ENCODE measurements around the gene TERT.
A peak's percentile ranks its signal among the peaks of the same experiment; 100 is the strongest.
"Not testable (repeated sequence)": the region's sequence is repeated elsewhere in the genome, so short reads cannot be mapped to it uniquely, and the experiment has no call there.

Gene TERT

GRCh38 chr5:1336106-1336561 lies 41.3 kb upstream of the TERT start:
- CTCF ChIA-PET, result no interaction called here
- no peak overlapping the region for H3K4me3 Mint-ChIP-seq
- no peaks in the 10 kb centered on the region for H3K27me3 Mint-ChIP-seq
- no peak for DNase-seq
- H3K27ac Mint-ChIP-seq, result peak overlapping the region; percentile 73
- H3K9me3 Mint-ChIP-seq, result no peaks in the 10 kb centered on the region
- H3K4me1 Mint-ChIP-seq, result peaks cover 25% of the 10 kb centered on the region
- H3K36me3 Mint-ChIP-seq, result peaks cover 58% of the 10 kb centered on the region

- Mint-ChIP-seq H3K4me1 (peaks cover 24% of the 10 kb centered on the region), H3K27me3 (no peaks in the 10 kb centered on the region), H3K36me3 (peaks cover 60% of the 10 kb centered on the region), H3K27ac (no peak overlapping the region), H3K9me3 (no peaks in the 10 kb centered on the region), H3K4me3 (no peak overlapping the region)
- DNase-seq, result no peak
- CTCF ChIA-PET, result no interaction called here
Observed at GRCh38 chr5:1335540-1336095, 40.8 kb upstream of the TERT start.

GRCh38 chr5:1334831-1335539 lies 40.1 kb upstream of the TERT start:
- CTCF ChIA-PET, result no interaction called here
- Mint-ChIP-seq H3K4me3 (no peak overlapping the region), H3K27me3 (no peaks in the 10 kb centered on the region), H3K9me3 (no peaks in the 10 kb centered on the region), H3K27ac (no peak overlapping the region), H3K4me1 (peaks cover 21% of the 10 kb centered on the region), H3K36me3 (peaks cover 63% of the 10 kb centered on the region)
- DNase-seq, result no peak

- H3K27me3 Mint-ChIP-seq, result no peaks in the 10 kb centered on the region
- DNase-seq, result no peak
- H3K27ac Mint-ChIP-seq, result no peak overlapping the region
- no peaks in the 10 kb centered on the region for H3K9me3 Mint-ChIP-seq
- no peak overlapping the region for H3K4me3 Mint-ChIP-seq
- peaks cover 21% of the 10 kb centered on the region for H3K4me1 Mint-ChIP-seq
- H3K36me3 Mint-ChIP-seq, result peaks cover 64% of the 10 kb centered on the region
- CTCF ChIA-PET, result no interaction called here
Observed at GRCh38 chr5:1333986-1334385, 39.1 kb upstream of the TERT start.

DNA sequence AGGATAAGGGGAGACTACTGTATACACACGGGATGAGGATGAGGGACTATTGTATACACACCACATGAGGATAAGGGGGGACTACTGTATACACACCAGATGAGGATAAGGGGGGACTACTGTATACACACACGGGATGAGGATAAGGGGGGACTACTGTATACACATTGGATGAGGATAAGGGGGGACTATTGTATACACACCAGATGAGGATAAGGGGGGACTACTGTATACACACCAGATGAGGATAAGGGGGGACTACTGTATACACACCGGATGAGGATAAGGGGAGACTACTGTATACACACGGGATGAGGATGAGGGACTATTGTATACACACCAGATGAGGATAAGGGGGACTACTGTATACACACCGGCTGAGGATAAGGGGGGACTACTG lies 38.4 kb upstream of the TERT start:
- H3K4me1 Mint-ChIP-seq, result peaks cover 21% of the 10 kb centered on the region
- H3K27ac Mint-ChIP-seq, H3K27me3 Mint-ChIP-seq, DNase-seq, H3K4me3 Mint-ChIP-seq, H3K9me3 Mint-ChIP-seq, CTCF ChIA-PET: not testable (repeated sequence)
- H3K36me3 Mint-ChIP-seq, result peaks cover 65% of the 10 kb centered on the region

DNA sequence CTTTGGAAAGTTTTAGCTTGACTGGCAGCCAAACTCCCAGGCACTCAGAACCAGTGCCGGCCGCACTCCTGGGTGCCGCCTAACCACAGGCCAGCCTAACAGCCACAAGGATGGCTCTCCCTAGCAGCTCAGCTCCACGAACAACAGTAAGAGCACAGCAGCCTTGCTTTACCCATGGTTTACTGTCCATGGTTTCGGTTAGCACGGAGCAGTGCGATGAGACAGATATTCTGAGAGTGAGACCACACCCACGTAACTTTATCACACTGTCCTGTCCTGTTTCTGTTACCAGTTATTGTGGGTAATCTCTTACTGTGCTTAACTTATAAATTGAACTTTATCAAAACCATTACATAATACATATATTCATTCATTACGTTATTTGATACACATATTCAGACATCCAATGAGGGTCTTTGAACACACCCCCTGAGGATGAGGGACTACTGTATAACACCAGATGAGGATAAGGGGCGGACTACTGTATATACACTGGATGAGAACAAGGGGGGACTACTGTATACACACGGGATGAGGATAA lies 37.7 kb upstream of the TERT start:
- peak; percentile 22 for DNase-seq
- H3K36me3 Mint-ChIP-seq, result peaks cover 60% of the 10 kb centered on the region
- peak overlapping the region; percentile 68 for H3K27ac Mint-ChIP-seq
- no peaks in the 10 kb centered on the region for H3K27me3 Mint-ChIP-seq
- peaks cover 20% of the 10 kb centered on the region for H3K4me1 Mint-ChIP-seq
- no peaks in the 10 kb centered on the region for H3K9me3 Mint-ChIP-seq
- H3K4me3 Mint-ChIP-seq, result no peak overlapping the region
- CTCF ChIA-PET, result no interaction called here

GRCh38 chr5:1331861-1332405 lies 37.1 kb upstream of the TERT start:
- peak; percentile 20 for DNase-seq
- no peak overlapping the region for H3K4me3 Mint-ChIP-seq
- H3K27me3 Mint-ChIP-seq, result no peaks in the 10 kb centered on the region
- H3K36me3 Mint-ChIP-seq, result peaks cover 58% of the 10 kb centered on the region
- CTCF ChIA-PET, result no interaction called here
- no peaks in the 10 kb centered on the region for H3K9me3 Mint-ChIP-seq
- peaks cover 14% of the 10 kb centered on the region for H3K4me1 Mint-ChIP-seq
- peak overlapping the region; percentile 68 for H3K27ac Mint-ChIP-seq

- CTCF ChIA-PET, result no interaction called here
- Mint-ChIP-seq H3K27ac (peak overlapping the region; percentile 62), H3K4me3 (no peak overlapping the region), H3K27me3 (no peaks in the 10 kb centered on the region), H3K9me3 (no peaks in the 10 kb centered on the region), H3K36me3 (peaks cover 52% of the 10 kb centered on the region), H3K4me1 (peaks cover 6% of the 10 kb centered on the region)
- peak; percentile 18 for DNase-seq
Observed at GRCh38 chr5:1330847-1331831, 36.3 kb upstream of the TERT start.

DNA sequence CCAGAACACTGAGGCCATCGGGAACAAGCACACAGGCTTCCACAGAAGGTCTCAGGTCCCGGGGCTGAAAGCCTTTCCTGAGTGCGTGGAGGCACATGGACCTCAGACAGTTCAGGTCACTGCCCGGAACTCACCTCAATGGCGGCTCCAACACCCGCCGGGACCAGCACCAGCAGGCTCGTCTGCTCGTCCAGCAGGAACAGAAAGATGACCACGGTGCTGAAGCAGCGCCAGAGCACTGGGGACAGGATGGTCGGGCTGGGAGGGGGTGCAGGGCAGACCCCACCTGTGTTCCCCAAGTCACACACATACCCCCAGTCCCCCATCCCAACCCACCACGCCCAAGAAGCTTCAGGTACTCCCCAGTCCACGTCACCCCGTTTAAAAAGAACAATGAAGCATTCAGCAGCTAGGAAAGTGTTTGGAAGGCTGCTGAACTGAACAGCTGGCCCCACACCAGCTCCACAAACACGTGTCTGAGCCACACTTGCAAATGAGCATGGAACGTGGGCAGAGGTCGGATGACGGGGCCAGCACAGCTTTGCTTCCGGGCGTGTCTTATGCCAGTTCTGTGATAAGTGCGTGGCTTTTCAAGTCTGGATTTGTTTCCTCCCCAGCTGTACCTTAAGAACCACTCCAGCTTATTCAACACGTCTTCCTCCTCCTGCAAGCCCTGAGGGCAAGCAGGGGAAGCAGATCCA lies 35.4 kb upstream of the TERT start:
- peak overlapping the region; percentile 62 for H3K27ac Mint-ChIP-seq
- CTCF ChIA-PET, result no interaction called here
- H3K36me3 Mint-ChIP-seq, result peaks cover 52% of the 10 kb centered on the region
- no peaks in the 10 kb centered on the region for H3K9me3 Mint-ChIP-seq
- peaks cover 3% of the 10 kb centered on the region for H3K4me1 Mint-ChIP-seq
- H3K4me3 Mint-ChIP-seq, result no peak overlapping the region
- peak; percentile 9 for DNase-seq
- H3K27me3 Mint-ChIP-seq, result no peaks in the 10 kb centered on the region

GRCh38 chr5:1329111-1329579 lies 34.3 kb upstream of the TERT start:
- peak; percentile 14 for DNase-seq
- no peak overlapping the region for H3K4me3 Mint-ChIP-seq
- H3K9me3 Mint-ChIP-seq, result no peaks in the 10 kb centered on the region
- no peak overlapping the region for H3K27ac Mint-ChIP-seq
- CTCF ChIA-PET, result no interaction called here
- peaks cover 46% of the 10 kb centered on the region for H3K36me3 Mint-ChIP-seq
- no peaks in the 10 kb centered on the region for H3K27me3 Mint-ChIP-seq
- peaks cover 3% of the 10 kb centered on the region for H3K4me1 Mint-ChIP-seq

DNA sequence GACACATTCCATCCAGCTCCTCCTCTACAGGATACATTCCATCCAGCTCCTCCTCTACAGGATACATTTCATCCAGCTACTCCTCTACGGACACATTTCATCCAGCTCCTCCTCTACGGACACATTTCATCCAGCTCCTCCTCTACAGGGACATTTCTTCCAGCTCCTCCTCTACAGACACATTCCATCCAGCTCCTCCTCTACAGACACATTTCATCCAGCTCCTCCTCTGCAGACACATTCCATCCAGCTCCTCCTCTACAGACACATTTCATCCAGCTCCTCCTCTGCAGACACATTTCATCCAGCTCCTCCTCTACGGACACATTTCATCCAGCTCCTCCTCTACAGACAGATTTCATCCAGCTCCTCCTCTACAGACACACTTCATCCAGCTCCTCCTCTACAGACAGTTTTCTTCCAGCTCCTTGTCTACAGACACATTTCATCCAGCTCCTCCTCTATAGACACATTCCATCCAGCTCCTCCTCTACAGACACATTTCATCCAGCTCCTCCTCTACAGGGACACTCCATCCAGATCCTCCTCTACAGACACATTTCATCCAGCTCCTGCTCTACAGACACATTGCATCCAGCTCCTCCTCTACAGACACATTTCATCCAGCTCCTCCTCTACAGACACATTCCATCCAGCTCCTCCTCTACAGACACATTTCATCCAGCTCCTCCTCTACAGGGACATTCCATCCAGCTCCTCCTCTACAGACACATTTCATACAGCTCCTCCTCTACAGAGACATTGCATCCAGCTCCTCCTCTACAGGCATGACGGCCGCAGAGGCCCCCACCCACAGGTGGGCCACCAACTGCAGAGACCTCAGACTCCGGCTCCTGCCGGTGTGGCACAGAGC lies 33.6 kb upstream of the TERT start:
- DNase-seq, H3K27me3 Mint-ChIP-seq, CTCF ChIA-PET: not testable (repeated sequence)

DNA sequence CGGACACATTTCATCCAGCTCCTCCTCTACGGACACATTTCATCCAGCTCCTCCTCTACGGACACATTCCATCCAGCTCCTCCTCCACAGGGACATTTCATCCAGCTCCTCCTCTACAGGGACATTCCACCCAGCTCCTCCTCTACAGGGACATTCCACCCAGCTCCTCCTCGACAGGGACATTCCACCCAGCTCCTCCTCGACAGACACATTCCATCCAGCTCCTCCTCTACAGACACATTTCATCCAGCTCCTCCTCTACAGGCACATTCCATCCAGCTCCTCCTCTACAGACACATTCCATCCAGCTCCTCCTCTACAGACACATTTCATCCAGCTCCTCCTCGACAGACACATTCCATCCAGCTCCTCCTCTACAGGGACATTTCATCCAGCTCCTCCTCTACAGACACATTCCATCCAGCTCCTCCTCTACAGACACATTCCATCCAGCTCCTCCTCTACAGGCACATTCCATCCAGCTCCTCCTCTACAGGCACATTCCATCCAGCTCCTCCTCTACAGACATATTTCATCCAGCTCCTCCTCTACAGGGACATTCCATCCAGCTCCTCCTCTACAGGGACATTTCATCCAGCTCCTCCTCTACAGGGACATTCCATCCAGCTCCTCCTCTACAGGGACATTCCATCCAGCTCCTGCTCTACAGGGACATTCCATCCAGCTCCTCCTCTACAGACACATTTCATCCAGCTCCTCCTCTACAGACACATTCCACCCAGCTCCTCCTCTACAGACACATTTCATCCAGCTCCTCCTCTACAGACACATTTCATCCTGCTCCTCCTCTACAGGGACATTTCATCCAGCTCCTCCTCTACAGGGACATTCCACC lies 32.3 kb upstream of the TERT start:
- H3K36me3 Mint-ChIP-seq, result peaks cover 42% of the 10 kb centered on the region
- CTCF ChIA-PET, result interaction anchor here (0.7 kb wide), 1 partner anchor 65 kb away, joined by 3 read pairs; no protein-coding TSS in a partner anchor

More for the DNA sequence above, 33.6 kb upstream of the TERT start:
- H3K4me3 Mint-ChIP-seq, H3K4me1 Mint-ChIP-seq, H3K9me3 Mint-ChIP-seq: not testable (repeated sequence)
- peak overlapping the region; percentile 4 for H3K27ac Mint-ChIP-seq
- peaks cover 48% of the 10 kb centered on the region for H3K36me3 Mint-ChIP-seq

More for the DNA sequence above, 32.3 kb upstream of the TERT start:
- not testable (repeated sequence) for H3K4me1 Mint-ChIP-seq, H3K4me3 Mint-ChIP-seq, H3K9me3 Mint-ChIP-seq, H3K27ac Mint-ChIP-seq, H3K27me3 Mint-ChIP-seq
- DNase-seq, result peak; percentile 8
